MM.1S (cell line): Measurements from ENCODE around the gene ANXA8.

Source experiments
- DNase-seq: peaks from one replicate; pipeline ENCODE4 v3.0.0-alpha.2; 2015
- H2AFZ ChIP-seq: fragments of 300-600 bp; sonication (generic); 2 replicates; pipeline ENCODE4 v1.6.0; 2016; ENCODE audit warnings: antibody characterized with exemption, low read length
- H3F3A ChIP-seq: fragments of 300-600 bp; sonication (generic); 2 replicates; pipeline ENCODE4 v1.6.1; 2016; ENCODE audit warnings: mild to moderate bottlenecking, antibody characterized with exemption, low read length, moderate library complexity, mixed read lengths; ENCODE audit not compliant: insufficient read depth
- H3K27ac ChIP-seq: fragments of 300-600 bp; sonication (generic); 2 replicates; pipeline ENCODE4 v1.5.1; 2016; ENCODE audit warnings: mild to moderate bottlenecking, low read length
- H3K27me3 ChIP-seq: fragments of 300-600 bp; sonication (generic); replicated peaks from 2 replicates; pipeline ENCODE4 v1.6.0; 2016; ENCODE audit warnings: low read length; ENCODE audit not compliant: insufficient read depth
- H3K36me3 ChIP-seq: fragments of 300-600 bp; sonication (generic); replicated peaks from 2 replicates; pipeline ENCODE4 v1.6.1; 2016; ENCODE audit warnings: mild to moderate bottlenecking, low read length, mixed read lengths; ENCODE audit not compliant: insufficient read depth
- H3K4me1 ChIP-seq: fragments of 300-600 bp; sonication (generic); 2 replicates; pipeline ENCODE4 v1.6.1; 2016; ENCODE audit warnings: low read length, mixed read lengths
- H3K4me2 ChIP-seq: fragments of 300-600 bp; sonication (generic); 2 replicates; pipeline ENCODE4 v1.6.0; 2016; ENCODE audit warnings: low read depth, low read length
- H3K4me3 ChIP-seq: fragments of 300-600 bp; sonication (generic); 2 replicates; pipeline ENCODE4 v1.5.1; 2016; ENCODE audit warnings: low read length, mixed read lengths
- H3K79me2 ChIP-seq: fragments of 300-600 bp; sonication (generic); 2 replicates; pipeline ENCODE4 v1.6.1; 2016; ENCODE audit warnings: mixed run types, low read length, mixed read lengths
- H3K9ac ChIP-seq: fragments of 300-600 bp; sonication (generic); 2 replicates; pipeline ENCODE4 v1.6.1; 2016; ENCODE audit warnings: low read length, mixed read lengths
- H3K9me2 ChIP-seq: fragments of 300-600 bp; sonication (generic); replicated peaks from 2 replicates; pipeline ENCODE4 v1.6.1; 2016; ENCODE audit warnings: mild to moderate bottlenecking, low read length, mixed read lengths; ENCODE audit not compliant: insufficient read depth
- H3K9me3 ChIP-seq: fragments of 300-600 bp; sonication (generic); replicated peaks from 2 replicates; pipeline ENCODE4 v1.6.1; 2016; ENCODE audit warnings: mild to moderate bottlenecking, low read length, mixed read lengths; ENCODE audit not compliant: insufficient read depth
- H4K20me1 ChIP-seq: fragments of 300-600 bp; sonication (generic); 2 replicates; pipeline ENCODE4 v1.6.1; 2016; ENCODE audit warnings: mild to moderate bottlenecking, low read length, moderate library complexity, mixed read lengths; ENCODE audit not compliant: insufficient read depth
- EZH2 ChIP-seq: fragments of 300-600 bp; sonication (generic); optimal IDR thresholded peaks from 2 replicates; pipeline ENCODE3; 2017; ENCODE audit warnings: low read depth, mild to moderate bottlenecking, antibody characterized with exemption, low read length, mixed read lengths
- EZH2phosphoT487 ChIP-seq: fragments of 300-600 bp; sonication (generic); IDR thresholded peaks from 2 replicates; pipeline ENCODE4 v1.6.1; 2018; ENCODE audit warnings: antibody characterized with exemption, low read length
- TF ChIP-seq, protein P1 (sequence below): fragments of 300-600 bp; sonication (generic); IDR thresholded peaks from 2 replicates; pipeline ENCODE4 v1.5.1; 2016; ENCODE audit warnings: antibody characterized with exemption, low read length, mixed read lengths

ANXA8 gene

DNA sequence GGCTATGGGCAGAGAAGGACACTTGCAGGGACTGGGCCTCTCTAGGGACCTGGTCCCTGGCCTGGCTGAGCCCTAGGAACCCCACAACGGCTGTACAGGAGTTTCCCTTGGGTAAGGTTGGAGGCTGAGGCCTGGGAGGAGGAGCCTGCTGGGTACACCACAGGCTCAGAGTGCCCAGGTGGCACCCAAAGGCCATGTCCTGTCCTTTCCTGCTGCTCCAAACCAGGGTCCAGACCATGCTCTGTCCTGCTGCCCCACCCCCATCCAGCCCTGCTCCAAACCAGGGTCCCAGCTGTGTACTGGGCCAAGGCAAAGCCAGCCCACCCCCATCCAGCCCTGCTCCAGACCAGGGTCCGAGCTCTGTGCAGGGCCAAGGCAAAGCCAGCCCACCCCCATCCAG lies 64.5 kb downstream of the ANXA8 start:
- no peak overlapping the region for H3K27ac ChIP-seq

GRCh38 chr10:47418966-47419365 lies 64.9 kb downstream of the ANXA8 start:
- Histone ChIP-seq H3K9me3 (no peaks in the 10 kb centered on the region), H3K4me1 (no peaks in the 10 kb centered on the region), H3K4me2 (no peak overlapping the region), H4K20me1 (no peaks in the 10 kb centered on the region), H3K27me3 (no peaks in the 10 kb centered on the region), H3K27ac (no peak overlapping the region), H2AFZ (no peak overlapping the region), H3F3A (no peaks in the 10 kb centered on the region), H3K79me2 (no peaks in the 10 kb centered on the region), H3K4me3 (no peak overlapping the region), H3K9ac (no peak overlapping the region), H3K36me3 (no peaks in the 10 kb centered on the region), H3K9me2 (no peaks in the 10 kb centered on the region)
- no peak for DNase-seq
- TF ChIP-seq EZH2 (no peak), EZH2phosphoT487 (no peak)
- TF ChIP-seq, protein P1, sequence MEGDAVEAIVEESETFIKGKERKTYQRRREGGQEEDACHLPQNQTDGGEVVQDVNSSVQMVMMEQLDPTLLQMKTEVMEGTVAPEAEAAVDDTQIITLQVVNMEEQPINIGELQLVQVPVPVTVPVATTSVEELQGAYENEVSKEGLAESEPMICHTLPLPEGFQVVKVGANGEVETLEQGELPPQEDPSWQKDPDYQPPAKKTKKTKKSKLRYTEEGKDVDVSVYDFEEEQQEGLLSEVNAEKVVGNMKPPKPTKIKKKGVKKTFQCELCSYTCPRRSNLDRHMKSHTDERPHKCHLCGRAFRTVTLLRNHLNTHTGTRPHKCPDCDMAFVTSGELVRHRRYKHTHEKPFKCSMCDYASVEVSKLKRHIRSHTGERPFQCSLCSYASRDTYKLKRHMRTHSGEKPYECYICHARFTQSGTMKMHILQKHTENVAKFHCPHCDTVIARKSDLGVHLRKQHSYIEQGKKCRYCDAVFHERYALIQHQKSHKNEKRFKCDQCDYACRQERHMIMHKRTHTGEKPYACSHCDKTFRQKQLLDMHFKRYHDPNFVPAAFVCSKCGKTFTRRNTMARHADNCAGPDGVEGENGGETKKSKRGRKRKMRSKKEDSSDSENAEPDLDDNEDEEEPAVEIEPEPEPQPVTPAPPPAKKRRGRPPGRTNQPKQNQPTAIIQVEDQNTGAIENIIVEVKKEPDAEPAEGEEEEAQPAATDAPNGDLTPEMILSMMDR: no peak

More for the DNA sequence above, 64.5 kb downstream of the ANXA8 start:
- Histone ChIP-seq H3K4me1 (no peaks in the 10 kb centered on the region), H2AFZ (no peak overlapping the region), H3K36me3 (no peaks in the 10 kb centered on the region), H3K79me2 (no peaks in the 10 kb centered on the region), H3K4me3 (no peak overlapping the region), H4K20me1 (no peaks in the 10 kb centered on the region), H3K9me2 (no peaks in the 10 kb centered on the region), H3K9ac (no peak overlapping the region), H3K4me2 (no peak overlapping the region), H3K9me3 (no peaks in the 10 kb centered on the region), H3F3A (no peaks in the 10 kb centered on the region), H3K27me3 (no peaks in the 10 kb centered on the region)
- TF ChIP-seq EZH2phosphoT487 (no peak), EZH2 (no peak)
- TF ChIP-seq, protein P1: no peak
- DNase-seq: no peak

GRCh38 chr10:47418321-47418720 lies 65.6 kb downstream of the ANXA8 start:
- Histone ChIP-seq H4K20me1 (no peaks in the 10 kb centered on the region), H3K9ac (no peak overlapping the region), H3K9me2 (no peaks in the 10 kb centered on the region), H3K4me1 (no peaks in the 10 kb centered on the region), H3K27ac (no peak overlapping the region), H3K9me3 (no peaks in the 10 kb centered on the region), H3K27me3 (no peaks in the 10 kb centered on the region), H3K4me3 (no peak overlapping the region), H3K4me2 (no peak overlapping the region), H3K79me2 (no peaks in the 10 kb centered on the region), H3F3A (no peaks in the 10 kb centered on the region), H3K36me3 (no peaks in the 10 kb centered on the region), H2AFZ (no peak overlapping the region)
- no peak for DNase-seq
- no peak for TF ChIP-seq EZH2
- TF ChIP-seq, protein P1: no peak
- no peak for TF ChIP-seq EZH2phosphoT487
